B cell (primary cell): ENCODE data around the gene RAB31.

ENCODE experiments used
- EZH2 ChIP-seq: IDR thresholded peaks from 2 replicates; pipeline ENCODE4 v1.6.1; 2012; ENCODE audit warnings: borderline replicate concordance, low read depth, mild to moderate bottlenecking, moderate library complexity, low read length; ENCODE audit not compliant: insufficient read depth, poor library complexity, severe bottlenecking
- TF ChIP-seq, protein P1 (sequence below): fragments of 200-600 bp; IDR thresholded peaks from one replicate; pipeline ENCODE4 v1.8.0; 2022; ENCODE audit warnings: antibody characterized with exemption, mild to moderate bottlenecking

DNA sequence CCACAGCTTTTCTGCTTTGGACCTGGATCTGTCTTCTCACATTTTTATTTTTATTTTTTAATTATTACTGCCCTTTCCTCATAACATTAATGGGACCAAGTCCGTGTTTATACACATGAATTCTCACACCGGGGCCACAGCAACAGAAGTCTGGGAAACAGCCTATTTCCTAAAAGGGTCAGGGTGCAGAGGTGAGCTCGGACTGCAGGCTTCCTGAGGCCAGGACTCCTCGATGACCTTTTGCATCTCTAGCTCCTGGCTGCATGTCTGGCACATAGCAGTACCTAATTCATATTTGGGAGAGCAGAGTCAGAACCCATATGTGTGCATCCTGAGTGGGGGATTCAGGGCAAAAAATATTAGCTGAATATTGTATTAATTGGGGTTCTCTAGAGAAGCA, 9.6 kb upstream of the RAB31 start:
- TF ChIP-seq, protein P1, sequence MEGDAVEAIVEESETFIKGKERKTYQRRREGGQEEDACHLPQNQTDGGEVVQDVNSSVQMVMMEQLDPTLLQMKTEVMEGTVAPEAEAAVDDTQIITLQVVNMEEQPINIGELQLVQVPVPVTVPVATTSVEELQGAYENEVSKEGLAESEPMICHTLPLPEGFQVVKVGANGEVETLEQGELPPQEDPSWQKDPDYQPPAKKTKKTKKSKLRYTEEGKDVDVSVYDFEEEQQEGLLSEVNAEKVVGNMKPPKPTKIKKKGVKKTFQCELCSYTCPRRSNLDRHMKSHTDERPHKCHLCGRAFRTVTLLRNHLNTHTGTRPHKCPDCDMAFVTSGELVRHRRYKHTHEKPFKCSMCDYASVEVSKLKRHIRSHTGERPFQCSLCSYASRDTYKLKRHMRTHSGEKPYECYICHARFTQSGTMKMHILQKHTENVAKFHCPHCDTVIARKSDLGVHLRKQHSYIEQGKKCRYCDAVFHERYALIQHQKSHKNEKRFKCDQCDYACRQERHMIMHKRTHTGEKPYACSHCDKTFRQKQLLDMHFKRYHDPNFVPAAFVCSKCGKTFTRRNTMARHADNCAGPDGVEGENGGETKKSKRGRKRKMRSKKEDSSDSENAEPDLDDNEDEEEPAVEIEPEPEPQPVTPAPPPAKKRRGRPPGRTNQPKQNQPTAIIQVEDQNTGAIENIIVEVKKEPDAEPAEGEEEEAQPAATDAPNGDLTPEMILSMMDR: no peak
- no peak for TF ChIP-seq EZH2
